ENCODE data around the gene BRICD5. TPM values are rescaled to one million over a fixed set of nuclear protein-coding genes. Genes with fewer than 3 reads are reported as not detected.

BRICD5 gene
- total RNA-seq, 1 donor from 2014 or later, result 1.7 TPM

GRCh38 chr16:2163211-2163881 lies 47.3 kb downstream of the BRICD5 start:
- DNase-seq (ENCODE audit: low read depth), result no peak

GRCh38 chr16:2162676-2163118 lies 48.0 kb downstream of the BRICD5 start:
- DNase-seq (ENCODE audit: low read depth), result no peak

GRCh38 chr16:2161911-2162310 lies 48.8 kb downstream of the BRICD5 start:
- DNase-seq (ENCODE audit: low read depth), result no peak

GRCh38 chr16:2160915-2161551 lies 49.6 kb downstream of the BRICD5 start:
- no peak for DNase-seq (ENCODE audit: low read depth)

Other genes with a start within 250 kb of the BRICD5 start
- 865 and 1,076 TPM in 2 replicates for gene RPS2, start 246.0 kb downstream of the BRICD5 start, total RNA-seq
- not detected in 2 replicates for gene RNF151, start 244.0 kb downstream of the BRICD5 start, total RNA-seq
- gene TBL3, start 238.8 kb downstream of the BRICD5 start, total RNA-seq, result 46.2 and 46.3 TPM in 2 replicates
- 0.87 TPM in 1 of 2 replicates, not detected in the other for gene NOXO1, start 229.4 kb downstream of the BRICD5 start, total RNA-seq
- 8.7 and 10.1 TPM in 2 replicates for gene GFER, start 226.7 kb downstream of the BRICD5 start, total RNA-seq
- gene SYNGR3, start 220.9 kb downstream of the BRICD5 start, total RNA-seq, result 2.0 and 8.0 TPM in 2 replicates
- 10.1 and 22.4 TPM in 2 replicates for gene ZNF598, start 201.0 kb downstream of the BRICD5 start, total RNA-seq
- 0.10 TPM in 1 of 2 replicates, not detected in the other for gene NPW, start 191.1 kb downstream of the BRICD5 start, total RNA-seq
- 3.5 and 6.3 TPM in 2 replicates for gene NHERF2, start 184.0 kb downstream of the BRICD5 start, total RNA-seq
- gene NTHL1, start 163.0 kb downstream of the BRICD5 start, total RNA-seq, result 11.4 and 24.5 TPM in 2 replicates
- 24.5 and 63.6 TPM in 2 replicates for gene TSC2, start 162.9 kb downstream of the BRICD5 start, total RNA-seq
- gene PKD1, start 75.0 kb downstream of the BRICD5 start, total RNA-seq, result 17.4 and 98.0 TPM in 2 replicates
- gene RAB26, start 62.2 kb downstream of the BRICD5 start, total RNA-seq, result 0.69 and 0.70 TPM in 2 replicates
- 41.8 and 66.1 TPM in 2 replicates for gene TRAF7, start 55.1 kb downstream of the BRICD5 start, total RNA-seq
- under 0.01 and 0.15 TPM in 2 replicates for gene CASKIN1, start 14.3 kb downstream of the BRICD5 start, total RNA-seq
- 16.7 and 22.2 TPM in 2 replicates for gene MLST8, start 5.4 kb downstream of the BRICD5 start, total RNA-seq
- gene PGP, start 4.0 kb upstream of the BRICD5 start, total RNA-seq, result 9.7 and 29.9 TPM in 2 replicates
- 29.7 and 32.7 TPM in 2 replicates for gene E4F1, start 12.7 kb upstream of the BRICD5 start, total RNA-seq
- gene DNASE1L2, start 25.6 kb upstream of the BRICD5 start, total RNA-seq, result 0.17 and 1.1 TPM in 2 replicates
- gene ECI1, start 40.7 kb upstream of the BRICD5 start, total RNA-seq, result 36.0 and 43.1 TPM in 2 replicates
- gene RNPS1, start 57.3 kb upstream of the BRICD5 start, total RNA-seq, result 76.4 and 94.4 TPM in 2 replicates
- gene ABCA3, start 129.9 kb upstream of the BRICD5 start, total RNA-seq, result 13.2 and 16.5 TPM in 2 replicates
- gene CCNF, start 218.6 kb upstream of the BRICD5 start, total RNA-seq, result 3.7 and 14.9 TPM in 2 replicates
- 2.3 and 6.3 TPM in 2 replicates for gene TEDC2, start 249.2 kb upstream of the BRICD5 start, total RNA-seq

Measured in renal cortical epithelial cell (primary cell).